ENCODE measurements around the gene KCNA1.
"Not testable (repeated sequence)": the region's sequence is repeated elsewhere in the genome, so short reads cannot be mapped to it uniquely, and the experiment has no call there.

Gene KCNA1

GRCh38 chr12:4909734-4910501 is at the start of gene KCNA1:
Gene KCNA1, plus strand, starts transcription at chr12:4909905. Its CDS starts 1,474 bp downstream, at chr12:4911379.
- Histone ChIP-seq H3K36me3 (ENCODE audit: insufficient read depth, low read length) (no peaks in the 10 kb centered on the region), H3K4me1 (ENCODE audit: insufficient read depth, low read length) (peaks cover 15% of the 10 kb centered on the region), H3K9me3 (ENCODE audit: control insufficient read depth, insufficient read depth, low read length) (peaks cover 4% of the 10 kb centered on the region; the same call in 1 of the 2 replicates), H3K9ac (ENCODE audit: low read depth, low read length) (peak within 1 kb of the TSS; percentile 70)

GRCh38 chr12:4860741-4861140 is 49.0 kb upstream of the KCNA1 start:
- no peaks in the 10 kb centered on the region for H3K36me3 ChIP-seq (ENCODE audit: insufficient read depth, low read length)
- H3K4me1 ChIP-seq (ENCODE audit: insufficient read depth, low read length): no peaks in the 10 kb centered on the region
- H3K9me3 ChIP-seq (ENCODE audit: control insufficient read depth, insufficient read depth, low read length): no peaks in the 10 kb centered on the region
- H3K9ac ChIP-seq (ENCODE audit: low read depth, low read length): no peak overlapping the region

DNA sequence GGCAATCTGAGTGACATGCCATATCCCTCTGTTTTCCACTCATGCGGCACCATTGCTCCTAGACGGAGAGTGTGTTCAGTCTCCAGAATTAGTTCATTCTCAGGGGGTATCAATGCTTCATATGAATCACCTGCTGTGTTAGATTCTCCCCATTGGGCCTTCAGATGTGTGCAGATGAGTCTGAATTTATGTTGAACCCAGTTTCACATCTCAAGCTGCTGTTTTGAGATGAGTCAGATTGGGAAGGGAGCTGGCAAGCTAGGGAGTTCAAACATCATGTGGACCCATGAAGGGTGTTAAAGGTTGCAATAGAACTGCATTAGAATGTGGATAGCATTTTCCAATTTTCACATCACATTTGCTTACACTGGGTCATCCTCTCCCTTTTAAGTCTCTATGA is 46.9 kb upstream of the KCNA1 start:
- H3K9me3 ChIP-seq (ENCODE audit: control insufficient read depth, insufficient read depth, low read length): no peaks in the 10 kb centered on the region
- no peaks in the 10 kb centered on the region for H3K36me3 ChIP-seq (ENCODE audit: insufficient read depth, low read length)
- H3K9ac ChIP-seq (ENCODE audit: low read depth, low read length): no peak overlapping the region
- H3K4me1 ChIP-seq (ENCODE audit: insufficient read depth, low read length): no peaks in the 10 kb centered on the region

- H3K36me3 ChIP-seq (ENCODE audit: insufficient read depth, low read length): no peaks in the 10 kb centered on the region
- no peak overlapping the region for H3K9ac ChIP-seq (ENCODE audit: low read depth, low read length)
- no peaks in the 10 kb centered on the region for H3K4me1 ChIP-seq (ENCODE audit: insufficient read depth, low read length)
- no peaks in the 10 kb centered on the region for H3K9me3 ChIP-seq (ENCODE audit: control insufficient read depth, insufficient read depth, low read length)
Observed at GRCh38 chr12:4864575-4864974, 45.1 kb upstream of the KCNA1 start.

DNA sequence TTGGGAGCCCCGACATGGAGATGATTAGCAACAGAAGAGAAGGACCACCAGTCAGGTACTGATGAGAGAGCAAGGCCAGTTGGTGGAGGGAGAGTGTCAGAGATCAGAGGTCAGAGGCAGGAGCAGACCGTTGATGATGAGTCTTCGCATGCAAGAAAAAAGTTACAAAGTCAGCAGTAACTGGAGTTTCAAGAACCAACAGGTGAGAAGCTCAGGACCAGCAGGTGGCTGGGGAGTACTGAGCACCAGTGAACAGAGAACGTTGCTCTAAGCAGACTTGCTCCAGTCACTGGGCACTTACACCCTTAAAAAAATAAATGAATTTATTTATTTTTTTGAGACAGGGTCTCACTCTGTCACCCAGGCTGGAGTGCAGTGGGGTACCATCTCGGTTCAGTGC is 44.5 kb upstream of the KCNA1 start:
- H3K9ac ChIP-seq (ENCODE audit: low read depth, low read length): no peak overlapping the region
- no peaks in the 10 kb centered on the region for H3K9me3 ChIP-seq (ENCODE audit: control insufficient read depth, insufficient read depth, low read length)
- no peaks in the 10 kb centered on the region for H3K36me3 ChIP-seq (ENCODE audit: insufficient read depth, low read length)
- H3K4me1 ChIP-seq (ENCODE audit: insufficient read depth, low read length): no peaks in the 10 kb centered on the region

- H3K4me1 ChIP-seq (ENCODE audit: insufficient read depth, low read length): no peaks in the 10 kb centered on the region
- H3K36me3 ChIP-seq (ENCODE audit: insufficient read depth, low read length): no peaks in the 10 kb centered on the region
- no peak overlapping the region for H3K9ac ChIP-seq (ENCODE audit: low read depth, low read length)
- H3K9me3 ChIP-seq (ENCODE audit: control insufficient read depth, insufficient read depth, low read length): no peaks in the 10 kb centered on the region
Observed at GRCh38 chr12:4866299-4866698, 43.4 kb upstream of the KCNA1 start.

DNA sequence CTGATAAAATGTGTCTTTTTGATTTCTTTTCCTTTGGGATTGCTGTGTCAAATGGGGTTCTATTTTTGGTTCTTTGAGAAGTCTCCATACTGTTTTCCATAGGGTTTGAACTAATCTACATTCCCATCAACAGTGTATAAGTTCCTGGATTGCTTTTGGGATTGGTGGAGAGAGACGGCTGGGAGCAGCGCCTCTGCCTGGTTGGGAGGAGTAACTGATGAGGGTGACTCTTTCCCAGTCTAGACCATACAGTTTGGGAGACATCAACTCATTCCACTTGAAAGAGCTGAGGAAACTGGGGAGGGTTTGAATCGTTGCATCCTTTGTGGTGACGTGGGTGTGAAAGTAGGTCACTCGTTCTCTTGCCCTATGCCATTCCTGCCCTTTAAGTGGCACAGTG is 42.3 kb upstream of the KCNA1 start:
- Histone ChIP-seq H3K36me3 (ENCODE audit: insufficient read depth, low read length) (no peaks in the 10 kb centered on the region), H3K9ac (ENCODE audit: low read depth, low read length) (no peak overlapping the region), H3K4me1 (ENCODE audit: insufficient read depth, low read length) (no peaks in the 10 kb centered on the region), H3K9me3 (ENCODE audit: control insufficient read depth, insufficient read depth, low read length) (no peaks in the 10 kb centered on the region)

DNA sequence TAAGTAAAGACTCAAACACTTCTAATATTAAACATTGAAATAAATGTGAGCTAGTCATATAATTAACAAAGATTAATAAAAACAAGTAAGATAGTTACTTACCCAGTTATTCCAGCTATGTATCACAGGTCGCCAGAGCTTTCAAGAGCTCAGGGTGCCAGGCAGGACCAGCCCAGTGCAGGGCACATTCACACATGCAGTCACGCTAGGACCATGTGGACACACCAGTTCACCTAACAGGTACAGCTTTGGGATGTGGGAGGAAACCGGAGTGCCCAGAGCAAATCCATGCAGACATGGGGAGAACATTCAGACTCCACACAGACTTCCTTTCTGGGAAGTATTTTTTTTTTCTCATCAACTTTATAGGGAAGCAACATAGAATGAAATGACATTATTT is 39.3 kb upstream of the KCNA1 start:
- Histone ChIP-seq H3K36me3 (ENCODE audit: insufficient read depth, low read length) (no peaks in the 10 kb centered on the region), H3K4me1 (ENCODE audit: insufficient read depth, low read length) (no peaks in the 10 kb centered on the region), H3K9me3 (ENCODE audit: control insufficient read depth, insufficient read depth, low read length) (no peaks in the 10 kb centered on the region), H3K9ac (ENCODE audit: low read depth, low read length) (no peak overlapping the region)

GRCh38 chr12:4871514-4871913 is 38.2 kb upstream of the KCNA1 start:
- Histone ChIP-seq H3K9me3 (ENCODE audit: control insufficient read depth, insufficient read depth, low read length) (no peaks in the 10 kb centered on the region), H3K9ac (ENCODE audit: low read depth, low read length) (no peak overlapping the region), H3K36me3 (ENCODE audit: insufficient read depth, low read length) (no peaks in the 10 kb centered on the region), H3K4me1 (ENCODE audit: insufficient read depth, low read length) (no peaks in the 10 kb centered on the region)

GRCh38 chr12:4873947-4874346 is 35.8 kb upstream of the KCNA1 start:
- Histone ChIP-seq H3K36me3 (ENCODE audit: insufficient read depth, low read length) (no peaks in the 10 kb centered on the region), H3K9me3 (ENCODE audit: control insufficient read depth, insufficient read depth, low read length) (no peaks in the 10 kb centered on the region; the same call in 1 of the 2 replicates), H3K4me1 (ENCODE audit: insufficient read depth, low read length) (no peaks in the 10 kb centered on the region), H3K9ac (ENCODE audit: low read depth, low read length) (no peak overlapping the region)

- no peak overlapping the region for H3K9ac ChIP-seq (ENCODE audit: low read depth, low read length)
- no peaks in the 10 kb centered on the region for H3K4me1 ChIP-seq (ENCODE audit: insufficient read depth, low read length)
- H3K36me3 ChIP-seq (ENCODE audit: insufficient read depth, low read length): no peaks in the 10 kb centered on the region
- H3K9me3 ChIP-seq (ENCODE audit: control insufficient read depth, insufficient read depth, low read length): no peaks in the 10 kb centered on the region; the same call in 1 of the 2 replicates
Observed at GRCh38 chr12:4874671-4875070, 35.0 kb upstream of the KCNA1 start.

DNA sequence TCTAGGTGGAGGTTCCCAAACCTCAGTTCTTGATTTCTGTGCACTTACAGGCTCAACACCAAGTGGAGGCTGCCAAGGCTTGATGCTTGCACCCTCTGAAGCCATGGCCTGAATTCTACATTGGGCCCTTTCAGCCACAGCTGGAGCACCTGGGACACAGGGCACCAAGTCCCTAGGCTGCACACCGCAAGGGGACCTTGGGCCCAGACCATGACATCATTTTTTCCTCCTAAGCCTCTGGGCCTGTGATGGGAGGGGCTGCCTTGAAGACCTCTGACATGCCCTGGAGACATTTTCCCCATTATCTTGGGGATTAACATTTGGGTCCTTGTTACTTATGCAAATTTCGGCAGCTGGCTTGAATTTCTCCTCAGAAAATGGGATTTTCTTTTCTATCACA is 30.2 kb upstream of the KCNA1 start:
- not testable (repeated sequence) for H3K9ac ChIP-seq (ENCODE audit: low read depth, low read length); H3K9me3 ChIP-seq (ENCODE audit: control insufficient read depth, insufficient read depth, low read length); H3K36me3 ChIP-seq (ENCODE audit: insufficient read depth, low read length); H3K4me1 ChIP-seq (ENCODE audit: insufficient read depth, low read length)

GRCh38 chr12:4881266-4882064 is 28.2 kb upstream of the KCNA1 start:
- no peaks in the 10 kb centered on the region for H3K4me1 ChIP-seq (ENCODE audit: insufficient read depth, low read length)
- no peak overlapping the region for H3K9ac ChIP-seq (ENCODE audit: low read depth, low read length)
- H3K36me3 ChIP-seq (ENCODE audit: insufficient read depth, low read length): no peaks in the 10 kb centered on the region
- no peaks in the 10 kb centered on the region; the same call in 1 of the 2 replicates for H3K9me3 ChIP-seq (ENCODE audit: control insufficient read depth, insufficient read depth, low read length)

- no peaks in the 10 kb centered on the region for H3K9me3 ChIP-seq (ENCODE audit: control insufficient read depth, insufficient read depth, low read length)
- H3K36me3 ChIP-seq (ENCODE audit: insufficient read depth, low read length): no peaks in the 10 kb centered on the region
- no peak overlapping the region for H3K9ac ChIP-seq (ENCODE audit: low read depth, low read length)
- H3K4me1 ChIP-seq (ENCODE audit: insufficient read depth, low read length): no peaks in the 10 kb centered on the region
Observed at GRCh38 chr12:4891866-4892265, 17.8 kb upstream of the KCNA1 start.

DNA sequence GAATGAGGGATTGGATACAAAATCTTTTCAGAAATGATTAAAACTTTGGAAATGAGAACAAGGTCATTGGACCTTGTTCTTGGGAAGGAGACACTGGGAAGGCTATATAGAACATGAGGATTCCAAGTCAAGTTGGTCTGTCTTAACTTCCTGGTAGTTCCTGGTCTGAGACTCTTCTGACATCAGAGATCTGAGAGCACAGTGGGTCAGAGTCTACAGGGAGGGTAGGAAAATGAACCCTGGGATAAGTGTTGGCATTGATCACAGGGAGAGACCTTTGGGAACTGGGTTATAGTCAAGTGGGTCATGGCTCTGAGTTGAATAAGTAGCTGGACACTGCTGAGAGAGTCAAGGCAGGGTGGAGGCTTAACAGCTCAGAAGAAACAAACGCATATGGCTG is 17.3 kb upstream of the KCNA1 start:
- no peaks in the 10 kb centered on the region for H3K4me1 ChIP-seq (ENCODE audit: insufficient read depth, low read length)
- H3K9ac ChIP-seq (ENCODE audit: low read depth, low read length): no peak overlapping the region
- H3K36me3 ChIP-seq (ENCODE audit: insufficient read depth, low read length): no peaks in the 10 kb centered on the region
- no peaks in the 10 kb centered on the region for H3K9me3 ChIP-seq (ENCODE audit: control insufficient read depth, insufficient read depth, low read length)
